Measurements from ENCODE around the gene MEIS1. TPM values are rescaled to one million over a fixed set of nuclear protein-coding genes. Genes with fewer than 3 reads are reported as not detected.

Gene MEIS1
- total and polyA plus RNA-seq, 2 donors (not counting 1 experiment from before 2014, with no cell fraction given) = 0.03 TPM; not detected in 1

DNA sequence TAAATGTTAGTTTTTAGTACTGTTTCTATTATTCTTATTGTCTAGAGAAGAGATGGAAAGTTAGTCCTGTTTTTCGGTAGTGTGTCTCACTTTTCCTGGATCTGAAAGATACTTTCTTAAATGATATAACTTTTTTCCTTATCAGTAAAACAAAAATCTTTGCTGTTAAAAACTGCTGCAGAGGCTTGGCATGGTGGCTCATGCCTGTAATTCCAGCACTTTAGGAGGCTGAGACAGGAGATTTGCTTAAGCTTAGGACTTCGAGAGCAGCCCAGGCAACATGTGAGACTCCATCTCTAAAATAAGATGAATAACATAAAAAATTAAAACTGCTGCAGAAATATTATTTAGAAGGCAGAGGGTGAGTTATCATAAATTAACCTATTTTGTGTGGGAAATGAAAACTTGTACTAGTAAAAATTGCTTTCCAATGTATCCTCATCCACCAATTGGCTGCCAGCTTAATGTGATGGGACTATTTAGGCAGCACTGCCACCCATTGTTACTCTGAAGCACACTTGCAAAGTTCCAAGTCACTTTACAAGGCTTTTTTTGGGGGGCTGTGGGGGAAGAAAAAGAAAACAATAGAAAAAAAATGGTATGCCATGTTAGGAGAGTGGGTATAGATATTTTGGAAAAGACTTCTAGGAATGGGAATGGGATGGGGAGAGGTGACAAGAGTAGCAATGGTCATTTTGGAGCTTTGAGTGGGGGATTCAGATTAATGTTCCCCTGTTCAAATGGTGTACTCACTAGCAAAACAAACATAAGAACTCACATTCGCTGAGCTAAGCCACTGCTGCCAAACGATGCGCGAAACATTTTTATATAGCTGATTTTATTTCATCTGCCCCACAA, 62.7 kb downstream of the MEIS1 start:
- ATAC-seq (ENCODE audit: low read depth) = no peak

More for the DNA sequence above, 62.7 kb downstream of the MEIS1 start:
- no peaks in the 10 kb centered on the region for H3K79me2 ChIP-seq (ENCODE audit: control insufficient read depth, insufficient read depth, low read length)
- POLR2A ChIA-PET = no interaction called here
- no peaks in the 10 kb centered on the region for H4K20me1 ChIP-seq (ENCODE audit: control insufficient read depth, insufficient read depth, low read length, poor library complexity, severe bottlenecking)
- H3K36me3 ChIP-seq (replicated peaks in 1 of 2; ENCODE audit: control extremely low read depth in 1 of 2, control insufficient read depth in 1 of 2, extremely low read depth in 1 of 2, insufficient read depth in 2 of 2, low read length in 1 of 2) = no peaks in the 10 kb centered on the region
- peaks cover 0 to 2% (median 0%) of the 10 kb centered on the region in 4 experiments for H3K27me3 ChIP-seq (replicated peaks in 1 of 4; ENCODE audit: control extremely low read depth in 1 of 4, control insufficient read depth in 3 of 4, insufficient read depth in 4 of 4, low read length in 3 of 4)
- no peak overlapping the region for H2AFZ ChIP-seq (ENCODE audit: insufficient read depth, low read depth, low read length, poor library complexity, severe bottlenecking)
- intact Hi-C loops (cut with micrococcal nuclease) = no loop called here
- no peaks in the 10 kb centered on the region for H3K4me1 ChIP-seq (ENCODE audit: control insufficient read depth in 2 of 2, insufficient read depth in 2 of 2, low read length in 2 of 2)
- no peak overlapping the region for H3K4me2 ChIP-seq (replicated peaks; ENCODE audit: low read depth, low read length, poor library complexity, severe bottlenecking)
- H3K27ac Mint-ChIP-seq = no peak overlapping the region
- no peaks in the 10 kb centered on the region for H3K4me1 Mint-ChIP-seq
- no peaks in the 10 kb centered on the region for H3K9me3 Mint-ChIP-seq (ENCODE audit: insufficient read depth)
- no peak overlapping the region for H3K9ac ChIP-seq (ENCODE audit: low read length)
- H3K27ac ChIP-seq (ENCODE audit: low read length in 2 of 2) = no peak overlapping the region
- peaks cover 4% of the 10 kb centered on the region for H3K27me3 Mint-ChIP-seq
- H3K4me3 ChIP-seq (ENCODE audit: control extremely low read depth in 1 of 5, extremely low read depth in 1 of 5, insufficient read depth in 1 of 5, low read depth in 2 of 5, low read length in 4 of 5) = no peak overlapping the region
- no CpG with 5 or more reads among the region's 6 CpGs for WGBS (ENCODE audit: insufficient coverage)
- TF ChIP-seq EZH2 (IDR thresholded peaks at IDR 0.05; ENCODE audit: borderline replicate concordance, insufficient read depth, low read depth, low read length, poor library complexity, severe bottlenecking) = no peak
- TF ChIP-seq, protein P1, sequence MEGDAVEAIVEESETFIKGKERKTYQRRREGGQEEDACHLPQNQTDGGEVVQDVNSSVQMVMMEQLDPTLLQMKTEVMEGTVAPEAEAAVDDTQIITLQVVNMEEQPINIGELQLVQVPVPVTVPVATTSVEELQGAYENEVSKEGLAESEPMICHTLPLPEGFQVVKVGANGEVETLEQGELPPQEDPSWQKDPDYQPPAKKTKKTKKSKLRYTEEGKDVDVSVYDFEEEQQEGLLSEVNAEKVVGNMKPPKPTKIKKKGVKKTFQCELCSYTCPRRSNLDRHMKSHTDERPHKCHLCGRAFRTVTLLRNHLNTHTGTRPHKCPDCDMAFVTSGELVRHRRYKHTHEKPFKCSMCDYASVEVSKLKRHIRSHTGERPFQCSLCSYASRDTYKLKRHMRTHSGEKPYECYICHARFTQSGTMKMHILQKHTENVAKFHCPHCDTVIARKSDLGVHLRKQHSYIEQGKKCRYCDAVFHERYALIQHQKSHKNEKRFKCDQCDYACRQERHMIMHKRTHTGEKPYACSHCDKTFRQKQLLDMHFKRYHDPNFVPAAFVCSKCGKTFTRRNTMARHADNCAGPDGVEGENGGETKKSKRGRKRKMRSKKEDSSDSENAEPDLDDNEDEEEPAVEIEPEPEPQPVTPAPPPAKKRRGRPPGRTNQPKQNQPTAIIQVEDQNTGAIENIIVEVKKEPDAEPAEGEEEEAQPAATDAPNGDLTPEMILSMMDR (IDR thresholded peaks at IDR 0.05) = no peak
- DNase-seq = no peak
- CTCF ChIA-PET = no interaction called here
- no peaks in the 10 kb centered on the region for H3K9me3 ChIP-seq (ENCODE audit: control extremely low read depth in 1 of 3, control insufficient read depth in 2 of 3, insufficient read depth in 1 of 3, low read length in 2 of 3)
- no peak overlapping the region for H3K4me3 Mint-ChIP-seq

All from B cell (primary cell).